ENCODE results near the gene RPS6KC1.
"Not testable (repeated sequence)": the region's sequence is repeated elsewhere in the genome, so short reads cannot be mapped to it uniquely, and the experiment has no call there.

The RPS6KC1 gene

DNA sequence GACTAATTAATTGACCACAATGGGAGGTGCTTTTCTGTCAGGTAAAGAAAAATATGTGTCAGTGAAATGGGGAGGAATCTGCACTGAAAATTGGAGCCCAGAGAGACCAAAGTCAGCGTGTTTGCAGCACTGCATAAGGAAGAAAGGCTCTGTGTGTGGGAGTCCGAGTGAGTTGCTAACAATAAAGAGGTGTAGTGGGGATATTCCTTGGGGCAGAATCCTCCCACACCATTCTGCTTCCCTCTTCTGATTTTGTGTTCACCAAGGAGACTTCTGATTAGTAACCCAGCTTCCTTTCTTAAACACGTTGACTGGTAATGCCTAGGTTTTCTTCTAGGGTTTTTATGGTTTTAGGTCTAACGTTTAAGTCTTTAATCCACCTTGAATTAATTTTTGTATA, 240.5 kb downstream of the RPS6KC1 start:
- Mint-ChIP-seq H3K27me3 (ENCODE audit: low read depth) (no peaks in the 10 kb centered on the region), H3K4me1 (ENCODE audit: low read depth) (no peaks in the 10 kb centered on the region), H3K36me3 (ENCODE audit: low read depth) (no peaks in the 10 kb centered on the region), H3K9me3 (no peaks in the 10 kb centered on the region), H3K4me3 (no peak overlapping the region), H3K27ac (no peak overlapping the region)
- no peak for DNase-seq (ENCODE audit: low spot score)

DNA sequence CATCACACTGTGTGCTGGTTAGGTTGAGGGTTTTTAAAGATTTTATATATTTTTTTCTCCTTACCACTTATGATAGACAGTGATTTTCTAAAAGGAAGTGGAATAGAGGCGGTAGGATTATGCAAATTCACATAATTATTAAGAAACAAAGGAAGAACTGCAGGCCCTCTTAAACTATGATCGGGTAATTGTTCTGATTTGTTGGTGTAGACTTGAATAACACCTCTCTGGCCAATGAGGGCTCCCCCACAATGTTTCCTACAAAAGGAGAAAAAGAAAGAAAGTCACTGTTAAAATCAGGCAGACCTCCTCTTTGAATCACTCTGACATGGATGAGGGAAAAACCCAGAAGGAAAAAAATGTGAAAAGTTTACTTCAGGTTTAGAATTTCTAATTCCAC, 241.6 kb downstream of the RPS6KC1 start:
- no peak for DNase-seq (ENCODE audit: low spot score)
- H3K27ac Mint-ChIP-seq = no peak overlapping the region
- no peaks in the 10 kb centered on the region for H3K36me3 Mint-ChIP-seq (ENCODE audit: low read depth)
- no peaks in the 10 kb centered on the region for H3K4me1 Mint-ChIP-seq (ENCODE audit: low read depth)
- H3K4me3 Mint-ChIP-seq = no peak overlapping the region
- no peaks in the 10 kb centered on the region for H3K27me3 Mint-ChIP-seq (ENCODE audit: low read depth)
- H3K9me3 Mint-ChIP-seq = no peaks in the 10 kb centered on the region

- H3K27ac Mint-ChIP-seq = no peak overlapping the region
- peaks cover 3% of the 10 kb centered on the region for H3K9me3 Mint-ChIP-seq
- no peaks in the 10 kb centered on the region for H3K36me3 Mint-ChIP-seq (ENCODE audit: low read depth)
- no peaks in the 10 kb centered on the region for H3K27me3 Mint-ChIP-seq (ENCODE audit: low read depth)
- no peak overlapping the region for H3K4me3 Mint-ChIP-seq
- no peak for DNase-seq (ENCODE audit: low spot score)
- no peaks in the 10 kb centered on the region for H3K4me1 Mint-ChIP-seq (ENCODE audit: low read depth)
These were observed 244.8 kb downstream of the RPS6KC1 start for GRCh38 chr1:213295860-213296259.

- H3K9me3 Mint-ChIP-seq = peaks cover 3% of the 10 kb centered on the region
- no peak overlapping the region for H3K4me3 Mint-ChIP-seq
- H3K27ac Mint-ChIP-seq = no peak overlapping the region
- no peaks in the 10 kb centered on the region for H3K4me1 Mint-ChIP-seq (ENCODE audit: low read depth)
- DNase-seq (ENCODE audit: low spot score) = no peak
- no peaks in the 10 kb centered on the region for H3K36me3 Mint-ChIP-seq (ENCODE audit: low read depth)
- H3K27me3 Mint-ChIP-seq (ENCODE audit: low read depth) = no peaks in the 10 kb centered on the region
These were observed 245.5 kb downstream of the RPS6KC1 start for GRCh38 chr1:213296558-213296957.

GRCh38 chr1:213297021-213297420, 246.0 kb downstream of the RPS6KC1 start:
- no peak for DNase-seq (ENCODE audit: low spot score)
- Mint-ChIP-seq H3K27me3 (ENCODE audit: low read depth) (no peaks in the 10 kb centered on the region), H3K27ac (no peak overlapping the region), H3K9me3 (peaks cover 3% of the 10 kb centered on the region), H3K36me3 (ENCODE audit: low read depth) (no peaks in the 10 kb centered on the region), H3K4me3 (no peak overlapping the region), H3K4me1 (ENCODE audit: low read depth) (no peaks in the 10 kb centered on the region)

- H3K36me3 Mint-ChIP-seq (ENCODE audit: low read depth) = no peaks in the 10 kb centered on the region
These were observed 249.4 kb downstream of the RPS6KC1 start for GRCh38 chr1:213300433-213300832.

DNA sequence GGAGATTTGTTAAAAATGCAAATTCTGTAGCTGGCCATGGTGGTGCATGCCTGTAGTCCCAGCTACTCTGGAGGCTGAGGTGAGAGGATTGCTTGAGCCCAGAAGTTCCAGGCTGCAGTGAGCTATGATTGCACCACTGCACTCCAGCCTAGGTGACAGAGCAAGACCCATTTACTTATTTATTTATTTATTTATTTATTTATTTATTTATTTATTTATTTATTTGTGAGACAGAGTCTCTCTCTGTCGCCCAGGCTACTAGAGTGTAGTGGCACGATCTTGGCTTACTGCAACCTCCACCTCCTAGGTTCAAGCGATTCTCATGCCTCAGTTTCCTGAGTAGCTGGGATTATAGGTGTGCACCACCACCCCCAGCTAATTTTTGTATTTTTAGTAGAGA, 250.5 kb downstream of the RPS6KC1 start:
- H3K4me1 Mint-ChIP-seq (ENCODE audit: low read depth); H3K27me3 Mint-ChIP-seq (ENCODE audit: low read depth); H3K4me3 Mint-ChIP-seq; H3K36me3 Mint-ChIP-seq (ENCODE audit: low read depth); H3K27ac Mint-ChIP-seq; DNase-seq (ENCODE audit: low spot score); H3K9me3 Mint-ChIP-seq: not testable (repeated sequence)

More at GRCh38 chr1:213300433-213300832, 249.4 kb downstream of the RPS6KC1 start:
- H3K9me3 Mint-ChIP-seq = peaks cover 3% of the 10 kb centered on the region
- no peaks in the 10 kb centered on the region for H3K27me3 Mint-ChIP-seq (ENCODE audit: low read depth)
- H3K4me1 Mint-ChIP-seq (ENCODE audit: low read depth) = no peaks in the 10 kb centered on the region
- no peak overlapping the region for H3K4me3 Mint-ChIP-seq
- H3K27ac Mint-ChIP-seq = no peak overlapping the region
- no peak for DNase-seq (ENCODE audit: low spot score)

- no peak overlapping the region for H3K27ac Mint-ChIP-seq
- peaks cover 3% of the 10 kb centered on the region for H3K9me3 Mint-ChIP-seq
- no peaks in the 10 kb centered on the region for H3K4me1 Mint-ChIP-seq (ENCODE audit: low read depth)
- no peaks in the 10 kb centered on the region for H3K36me3 Mint-ChIP-seq (ENCODE audit: low read depth)
- H3K4me3 Mint-ChIP-seq = no peak overlapping the region
- H3K27me3 Mint-ChIP-seq (ENCODE audit: low read depth) = no peaks in the 10 kb centered on the region
- no peak for DNase-seq (ENCODE audit: low spot score)
These were observed 252.2 kb downstream of the RPS6KC1 start for GRCh38 chr1:213303286-213303685.

GRCh38 chr1:213315571-213315970, 264.5 kb downstream of the RPS6KC1 start:
- no peak overlapping the region for H3K27ac Mint-ChIP-seq
- H3K4me3 Mint-ChIP-seq = no peak overlapping the region
- no peaks in the 10 kb centered on the region for H3K4me1 Mint-ChIP-seq (ENCODE audit: low read depth)
- no peaks in the 10 kb centered on the region for H3K27me3 Mint-ChIP-seq (ENCODE audit: low read depth)
- no peaks in the 10 kb centered on the region for H3K9me3 Mint-ChIP-seq
- no peaks in the 10 kb centered on the region for H3K36me3 Mint-ChIP-seq (ENCODE audit: low read depth)
- DNase-seq (ENCODE audit: low spot score) = no peak

DNA sequence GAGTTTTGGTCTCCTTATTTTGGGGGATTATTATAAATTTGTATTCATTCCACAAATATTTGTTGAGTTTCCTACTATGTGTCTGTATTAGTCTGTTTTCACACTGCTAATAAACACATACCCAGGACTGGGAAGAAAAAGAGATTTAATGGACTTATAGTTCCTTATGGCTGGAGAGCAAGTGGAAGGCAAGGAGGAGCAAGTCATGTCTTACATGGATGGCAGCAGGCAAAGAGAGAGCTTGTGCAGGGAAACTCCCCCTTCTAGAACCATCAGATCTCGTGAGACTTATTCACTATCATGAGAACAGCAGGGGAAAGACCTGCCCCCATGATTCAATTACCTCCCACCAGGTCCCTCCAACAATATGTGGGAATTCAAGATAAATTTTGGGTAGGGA, 267.4 kb downstream of the RPS6KC1 start:
- H3K27ac Mint-ChIP-seq; H3K36me3 Mint-ChIP-seq (ENCODE audit: low read depth); DNase-seq (ENCODE audit: low spot score); H3K4me1 Mint-ChIP-seq (ENCODE audit: low read depth); H3K9me3 Mint-ChIP-seq; H3K27me3 Mint-ChIP-seq (ENCODE audit: low read depth); H3K4me3 Mint-ChIP-seq: not testable (repeated sequence)

DNA sequence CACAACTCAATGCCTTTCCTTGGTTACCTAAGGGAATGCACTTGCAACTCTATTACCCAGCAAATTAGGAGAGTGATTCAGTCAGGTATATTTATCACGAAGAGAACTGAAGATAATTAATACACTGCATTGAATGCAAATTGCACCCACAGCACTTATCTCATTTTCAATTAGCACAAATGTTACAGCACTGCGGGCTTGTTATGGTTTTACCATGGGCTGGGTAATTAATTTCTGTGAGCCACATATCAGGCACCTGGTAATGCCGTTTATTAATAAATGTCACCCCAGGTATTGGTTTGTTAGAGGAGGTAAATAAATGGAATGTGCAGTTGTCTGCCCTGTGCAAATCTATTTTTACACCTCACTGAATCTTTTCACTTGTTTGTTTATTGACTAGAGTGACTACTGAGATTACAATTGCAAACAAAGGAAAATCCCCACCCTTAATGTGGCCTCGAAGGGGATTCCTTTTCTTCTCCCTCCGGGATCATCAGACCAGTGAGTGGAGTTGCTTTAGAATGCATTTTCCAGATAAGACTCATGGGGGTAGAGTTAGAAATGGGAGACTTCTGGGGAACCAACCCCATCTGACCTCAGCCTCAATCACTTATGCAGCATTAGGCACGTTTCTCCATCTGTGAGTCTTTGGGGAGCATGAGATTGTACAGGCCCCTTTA, 269.3 kb downstream of the RPS6KC1 start:
- no peak overlapping the region for H3K4me3 Mint-ChIP-seq
- H3K27me3 Mint-ChIP-seq (ENCODE audit: low read depth) = no peaks in the 10 kb centered on the region
- no peaks in the 10 kb centered on the region for H3K4me1 Mint-ChIP-seq (ENCODE audit: low read depth)
- H3K27ac Mint-ChIP-seq = no peak overlapping the region
- H3K36me3 Mint-ChIP-seq (ENCODE audit: low read depth) = no peaks in the 10 kb centered on the region
- no peaks in the 10 kb centered on the region for H3K9me3 Mint-ChIP-seq
- no peak for DNase-seq (ENCODE audit: low spot score)
